Measurements from ENCODE around the gene GPRIN2. TPM values are rescaled to one million over a fixed set of nuclear protein-coding genes. Genes with fewer than 3 reads are reported as not detected.
A peak's percentile ranks its signal among the peaks of the same experiment; 100 is the strongest.
"Not testable (repeated sequence)": the region's sequence is repeated elsewhere in the genome, so short reads cannot be mapped to it uniquely, and the experiment has no call there.

The GPRIN2 gene
- total RNA-seq, 1 donor from 2014 or later: not detected

- Histone ChIP-seq H3K27ac (replicated peaks) (no peak overlapping the region), H3K4me3 (no peak overlapping the region), H3K27me3 (ENCODE audit: low read depth) (peaks cover 88% of the 10 kb centered on the region), H3K9me3 (replicated peaks) (no peaks in the 10 kb centered on the region), H3K4me1 (peaks cover 3% of the 10 kb centered on the region), H3K36me3 (no peaks in the 10 kb centered on the region)
- no peak for TF ChIP-seq CTCF (IDR thresholded peaks at IDR 0.05; ENCODE audit: borderline replicate concordance)
- DNase-seq: no peak
- intact Hi-C loops (cut with micrococcal nuclease): no loop called here
These were observed 20.3 kb downstream of the GPRIN2 start for GRCh38 chr10:46536171-46536570.

GRCh38 chr10:46534828-46535524 lies 21.5 kb downstream of the GPRIN2 start:
- H3K36me3 ChIP-seq: no peaks in the 10 kb centered on the region
- H3K27ac ChIP-seq (replicated peaks): no peak overlapping the region
- TF ChIP-seq CTCF (IDR thresholded peaks at IDR 0.05; ENCODE audit: borderline replicate concordance): no peak
- DNase-seq: peak; percentile 10
- H3K9me3 ChIP-seq (replicated peaks): no peaks in the 10 kb centered on the region
- no peaks in the 10 kb centered on the region for H3K4me1 ChIP-seq
- H3K4me3 ChIP-seq: no peak overlapping the region
- H3K27me3 ChIP-seq (ENCODE audit: low read depth): peaks cover 88% of the 10 kb centered on the region
- intact Hi-C loops (cut with micrococcal nuclease): no loop called here

GRCh38 chr10:46532256-46532655 lies 24.2 kb downstream of the GPRIN2 start:
- DNase-seq; intact Hi-C loops (cut with micrococcal nuclease); H3K36me3 ChIP-seq; H3K4me1 ChIP-seq; H3K4me3 ChIP-seq; H3K27ac ChIP-seq (replicated peaks); H3K9me3 ChIP-seq (replicated peaks): not testable (repeated sequence)
- H3K27me3 ChIP-seq (ENCODE audit: low read depth): peaks cover 79% of the 10 kb centered on the region

GRCh38 chr10:46530249-46531186 lies 25.9 kb downstream of the GPRIN2 start:
- intact Hi-C loops (cut with micrococcal nuclease): no loop called here
- H3K27ac ChIP-seq (replicated peaks): no peak overlapping the region
- no peaks in the 10 kb centered on the region for H3K9me3 ChIP-seq (replicated peaks)
- no peaks in the 10 kb centered on the region for H3K4me1 ChIP-seq
- peak; percentile 10 for DNase-seq
- TF ChIP-seq CTCF (IDR thresholded peaks at IDR 0.05; ENCODE audit: borderline replicate concordance): no peak
- no peak overlapping the region for H3K4me3 ChIP-seq
- no peaks in the 10 kb centered on the region for H3K36me3 ChIP-seq
- peaks cover 70% of the 10 kb centered on the region for H3K27me3 ChIP-seq (ENCODE audit: low read depth)

GRCh38 chr10:46529742-46530141 lies 26.7 kb downstream of the GPRIN2 start:
- DNase-seq, H3K4me1 ChIP-seq: not testable (repeated sequence)

GRCh38 chr10:46528675-46529615 lies 27.5 kb downstream of the GPRIN2 start:
- DNase-seq: no peak
- no peaks in the 10 kb centered on the region for H3K36me3 ChIP-seq
- no peak for TF ChIP-seq CTCF (IDR thresholded peaks at IDR 0.05; ENCODE audit: borderline replicate concordance)
- no peak overlapping the region for H3K4me3 ChIP-seq
- no peak overlapping the region for H3K27ac ChIP-seq (replicated peaks)
- no peaks in the 10 kb centered on the region for H3K9me3 ChIP-seq (replicated peaks)
- intact Hi-C loops (cut with micrococcal nuclease): no loop called here
- peaks cover 57% of the 10 kb centered on the region for H3K27me3 ChIP-seq (ENCODE audit: low read depth)
- no peaks in the 10 kb centered on the region for H3K4me1 ChIP-seq

More at GRCh38 chr10:46529742-46530141, 26.7 kb downstream of the GPRIN2 start:
- H3K27me3 ChIP-seq (ENCODE audit: low read depth): peaks cover 64% of the 10 kb centered on the region
- H3K36me3 ChIP-seq; H3K4me3 ChIP-seq; intact Hi-C loops (cut with micrococcal nuclease); H3K9me3 ChIP-seq (replicated peaks); H3K27ac ChIP-seq (replicated peaks): not testable (repeated sequence)

Measured in left ventricle myocardium inferior (tissue), 1 donor.